Right lobe of liver (tissue), 4 donors: ENCODE measurements around the gene HIVEP2.

Experiments
- POLR2A ChIP-seq: fragments of 450-650 bp; IDR thresholded peaks from one replicate; pipeline ENCODE4 v1.6.1; 2017; ENCODE audit warnings: antibody characterized with exemption, mild to moderate bottlenecking
- TF ChIP-seq, protein P1 (sequence below), 4 donors: fragments of 200-600 bp in 3 of 4; fragments of 450-650 bp in 1 of 4; IDR thresholded peaks; one replicate each; pipeline versions ENCODE4 v1.5.1 to v1.8.0; 2016 to 2022; ENCODE audit warnings: antibody characterized with exemption in 4 of 4, mild to moderate bottlenecking in 2 of 4
- donor health status: DM: no; HTN: no; CAD: no.
- donor health status: DM: no; HTN: no; CAD: no.
- donor health status: DM: no; HTN: yes; CAD: no.

- TF ChIP-seq, protein P1, sequence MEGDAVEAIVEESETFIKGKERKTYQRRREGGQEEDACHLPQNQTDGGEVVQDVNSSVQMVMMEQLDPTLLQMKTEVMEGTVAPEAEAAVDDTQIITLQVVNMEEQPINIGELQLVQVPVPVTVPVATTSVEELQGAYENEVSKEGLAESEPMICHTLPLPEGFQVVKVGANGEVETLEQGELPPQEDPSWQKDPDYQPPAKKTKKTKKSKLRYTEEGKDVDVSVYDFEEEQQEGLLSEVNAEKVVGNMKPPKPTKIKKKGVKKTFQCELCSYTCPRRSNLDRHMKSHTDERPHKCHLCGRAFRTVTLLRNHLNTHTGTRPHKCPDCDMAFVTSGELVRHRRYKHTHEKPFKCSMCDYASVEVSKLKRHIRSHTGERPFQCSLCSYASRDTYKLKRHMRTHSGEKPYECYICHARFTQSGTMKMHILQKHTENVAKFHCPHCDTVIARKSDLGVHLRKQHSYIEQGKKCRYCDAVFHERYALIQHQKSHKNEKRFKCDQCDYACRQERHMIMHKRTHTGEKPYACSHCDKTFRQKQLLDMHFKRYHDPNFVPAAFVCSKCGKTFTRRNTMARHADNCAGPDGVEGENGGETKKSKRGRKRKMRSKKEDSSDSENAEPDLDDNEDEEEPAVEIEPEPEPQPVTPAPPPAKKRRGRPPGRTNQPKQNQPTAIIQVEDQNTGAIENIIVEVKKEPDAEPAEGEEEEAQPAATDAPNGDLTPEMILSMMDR (IDR thresholded peaks at IDR 0.05): no peak
- no peak for TF ChIP-seq POLR2A
Observed at GRCh38 chr6:142722012-142722411, 223.0 kb downstream of the HIVEP2 start.
